ENCODE measurements around the gene NLGN1. TPM values are rescaled to one million over a fixed set of nuclear protein-coding genes. Genes with fewer than 3 reads are reported as not detected.

The NLGN1 gene
- total and polyA plus RNA-seq, 9 of the 15 experiments (the other 6 are each of a cell fraction or from before 2014, with no cell fraction given): under 0.01 to 0.01 TPM; not detected in 7

DNA sequence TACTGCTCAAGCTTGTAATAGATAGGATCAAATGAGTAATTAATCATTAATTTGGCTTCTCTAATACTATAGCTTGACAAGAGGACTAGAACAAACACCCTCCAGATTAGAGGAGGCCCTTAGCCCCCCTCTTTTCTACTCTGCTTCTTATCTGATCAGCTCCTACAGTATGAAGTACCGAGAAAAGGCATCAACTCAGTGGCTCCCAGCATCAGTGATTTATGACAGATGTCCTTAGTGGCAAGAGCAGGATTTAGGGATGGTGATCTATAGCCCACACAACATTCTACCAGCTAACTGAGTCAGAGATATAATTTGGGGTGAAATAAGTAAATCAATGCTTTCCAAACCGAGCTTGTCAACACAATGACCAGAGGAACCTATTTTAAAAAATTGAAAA, 541.1 kb downstream of the NLGN1 start:
- Histone ChIP-seq H3K36me3 (ENCODE audit: control insufficient read depth, insufficient read depth, low read length) (no peaks in the 10 kb centered on the region), H3K4me3 (no peak overlapping the region), H3K27ac (ENCODE audit: extremely low read depth, low read depth, low read length) (no peak overlapping the region), H2AFZ (ENCODE audit: low read depth, low read length) (no peak overlapping the region), H3K9me1 (ENCODE audit: control insufficient read depth, insufficient read depth, low read length) (no peaks in the 10 kb centered on the region), H3K4me1 (replicated peaks in 1 of 2; ENCODE audit: control insufficient read depth in 2 of 2, insufficient read depth in 2 of 2, low read length in 2 of 2) (no peaks in the 10 kb centered on the region), H3K79me2 (ENCODE audit: control insufficient read depth, insufficient read depth, low read length) (no peaks in the 10 kb centered on the region), H3K9me3 (replicated peaks; ENCODE audit: control insufficient read depth, insufficient read depth, low read depth, low read length) (no peaks in the 10 kb centered on the region), H3K4me2 (ENCODE audit: insufficient read depth, low read length) (no peak overlapping the region), H4K20me1 (replicated peaks; ENCODE audit: control insufficient read depth, insufficient read depth, low read length) (no peaks in the 10 kb centered on the region), H3K27me3 (ENCODE audit: control insufficient read depth in 2 of 2, insufficient read depth in 2 of 2, low read length in 2 of 2) (no peaks in the 10 kb centered on the region), H3K9ac (ENCODE audit: insufficient read depth in 1 of 2, low read depth in 2 of 2, low read length in 2 of 2) (no peak overlapping the region)
- BruUV-seq (replicated peaks): no TSS peak
- TF ChIP-seq CHCHD3 (CRISPR knock-in tag; IDR thresholded peaks at IDR 0.05) (no peak), ZNF583 (CRISPR knock-in tag; IDR thresholded peaks at IDR 0.05) (no peak)
- TF ChIP-seq, protein P1, sequence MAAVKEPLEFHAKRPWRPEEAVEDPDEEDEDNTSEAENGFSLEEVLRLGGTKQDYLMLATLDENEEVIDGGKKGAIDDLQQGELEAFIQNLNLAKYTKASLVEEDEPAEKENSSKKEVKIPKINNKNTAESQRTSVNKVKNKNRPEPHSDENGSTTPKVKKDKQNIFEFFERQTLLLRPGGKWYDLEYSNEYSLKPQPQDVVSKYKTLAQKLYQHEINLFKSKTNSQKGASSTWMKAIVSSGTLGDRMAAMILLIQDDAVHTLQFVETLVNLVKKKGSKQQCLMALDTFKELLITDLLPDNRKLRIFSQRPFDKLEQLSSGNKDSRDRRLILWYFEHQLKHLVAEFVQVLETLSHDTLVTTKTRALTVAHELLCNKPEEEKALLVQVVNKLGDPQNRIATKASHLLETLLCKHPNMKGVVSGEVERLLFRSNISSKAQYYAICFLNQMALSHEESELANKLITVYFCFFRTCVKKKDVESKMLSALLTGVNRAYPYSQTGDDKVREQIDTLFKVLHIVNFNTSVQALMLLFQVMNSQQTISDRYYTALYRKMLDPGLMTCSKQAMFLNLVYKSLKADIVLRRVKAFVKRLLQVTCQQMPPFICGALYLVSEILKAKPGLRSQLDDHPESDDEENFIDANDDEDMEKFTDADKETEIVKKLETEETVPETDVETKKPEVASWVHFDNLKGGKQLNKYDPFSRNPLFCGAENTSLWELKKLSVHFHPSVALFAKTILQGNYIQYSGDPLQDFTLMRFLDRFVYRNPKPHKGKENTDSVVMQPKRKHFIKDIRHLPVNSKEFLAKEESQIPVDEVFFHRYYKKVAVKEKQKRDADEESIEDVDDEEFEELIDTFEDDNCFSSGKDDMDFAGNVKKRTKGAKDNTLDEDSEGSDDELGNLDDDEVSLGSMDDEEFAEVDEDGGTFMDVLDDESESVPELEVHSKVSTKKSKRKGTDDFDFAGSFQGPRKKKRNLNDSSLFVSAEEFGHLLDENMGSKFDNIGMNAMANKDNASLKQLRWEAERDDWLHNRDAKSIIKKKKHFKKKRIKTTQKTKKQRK (IDR thresholded peaks at IDR 0.05; ENCODE audit: borderline replicate concordance, low read depth, low read length): no peak
- no peak for ATAC-seq
- in situ Hi-C loops (cut with MboI): no loop called here
- DNase-seq (ENCODE audit: extremely low read depth in 1 of 4, low spot score in 3 of 4): no peak
- 0% methylated on average over 2 of the region's 2 CpGs for WGBS (ENCODE audit: insufficient coverage, low coverage, missing lambda C conversion rate)
- intact Hi-C loops (cut with micrococcal nuclease): no loop called here
- ChIA-PET CTCF (ENCODE audit: low intra/inter-chr PET ratio) (no interaction called here), POLR2A (no interaction called here)
- no peak for FAIRE-seq
